ENCODE measurements around the gene DUOX1. TPM values are rescaled to one million over a fixed set of nuclear protein-coding genes. Genes with fewer than 3 reads are reported as not detected.

Gene DUOX1
- total and polyA plus RNA-seq, 4 donors: 0.02 to 0.94 (median 0.08) TPM; not detected in 1

DNA sequence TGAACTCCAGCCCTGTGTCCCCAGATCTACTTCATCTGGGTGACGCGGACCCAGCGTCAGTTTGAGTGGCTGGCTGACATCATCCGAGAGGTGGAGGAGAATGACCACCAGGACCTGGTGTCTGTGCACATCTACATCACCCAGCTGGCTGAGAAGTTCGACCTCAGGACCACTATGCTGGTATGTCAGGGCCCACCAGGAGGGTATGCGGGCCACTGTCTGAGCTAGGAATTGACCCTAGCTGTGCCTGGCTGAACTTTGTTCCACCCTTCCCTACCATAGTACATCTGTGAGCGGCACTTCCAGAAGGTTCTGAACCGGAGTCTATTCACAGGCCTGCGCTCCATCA, 33.7 kb downstream of the DUOX1 start:
- H3K9me3 ChIP-seq (ENCODE audit: control insufficient read depth in 4 of 4, low read length in 3 of 4): no peaks in the 10 kb centered on the region
- H3K4me1 ChIP-seq (ENCODE audit: control insufficient read depth in 4 of 4, insufficient read depth in 4 of 4, low read length in 3 of 4): peaks cover 2 to 12% (median 3%) of the 10 kb centered on the region in 4 donors
- DNase-seq (ENCODE audit: low spot score): no peak
- H3K9ac ChIP-seq (ENCODE audit: low read depth in 1 of 2, low read length in 2 of 2): no peak overlapping the region
- no peak overlapping the region for H3K4me3 ChIP-seq (ENCODE audit: low read depth in 1 of 3, low read length in 3 of 3)
- no peaks in the 10 kb centered on the region for H3K27me3 ChIP-seq (ENCODE audit: control insufficient read depth in 4 of 4, insufficient read depth in 4 of 4, low read length in 3 of 4)
- H3K36me3 ChIP-seq (ENCODE audit: control insufficient read depth in 4 of 4, insufficient read depth in 3 of 4, low read depth in 1 of 4, low read length in 3 of 4): no peaks in the 10 kb centered on the region
- WGBS: 64% methylated on average over 9 of the region's 9 CpGs
- TF ChIP-seq, protein P1, sequence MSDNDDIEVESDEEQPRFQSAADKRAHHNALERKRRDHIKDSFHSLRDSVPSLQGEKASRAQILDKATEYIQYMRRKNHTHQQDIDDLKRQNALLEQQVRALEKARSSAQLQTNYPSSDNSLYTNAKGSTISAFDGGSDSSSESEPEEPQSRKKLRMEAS (IDR thresholded peaks at IDR 0.05): no peak
- no peak for TF ChIP-seq FOXA1 (IDR thresholded peaks at IDR 0.05)
- TF ChIP-seq, protein P2, sequence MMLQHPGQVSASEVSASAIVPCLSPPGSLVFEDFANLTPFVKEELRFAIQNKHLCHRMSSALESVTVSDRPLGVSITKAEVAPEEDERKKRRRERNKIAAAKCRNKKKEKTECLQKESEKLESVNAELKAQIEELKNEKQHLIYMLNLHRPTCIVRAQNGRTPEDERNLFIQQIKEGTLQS (IDR thresholded peaks at IDR 0.05): no peak
- no peak for TF ChIP-seq SP1 (IDR thresholded peaks at IDR 0.05)
- TF ChIP-seq YY1 (IDR thresholded peaks at IDR 0.05): no peak
- TF ChIP-seq, protein P3, sequence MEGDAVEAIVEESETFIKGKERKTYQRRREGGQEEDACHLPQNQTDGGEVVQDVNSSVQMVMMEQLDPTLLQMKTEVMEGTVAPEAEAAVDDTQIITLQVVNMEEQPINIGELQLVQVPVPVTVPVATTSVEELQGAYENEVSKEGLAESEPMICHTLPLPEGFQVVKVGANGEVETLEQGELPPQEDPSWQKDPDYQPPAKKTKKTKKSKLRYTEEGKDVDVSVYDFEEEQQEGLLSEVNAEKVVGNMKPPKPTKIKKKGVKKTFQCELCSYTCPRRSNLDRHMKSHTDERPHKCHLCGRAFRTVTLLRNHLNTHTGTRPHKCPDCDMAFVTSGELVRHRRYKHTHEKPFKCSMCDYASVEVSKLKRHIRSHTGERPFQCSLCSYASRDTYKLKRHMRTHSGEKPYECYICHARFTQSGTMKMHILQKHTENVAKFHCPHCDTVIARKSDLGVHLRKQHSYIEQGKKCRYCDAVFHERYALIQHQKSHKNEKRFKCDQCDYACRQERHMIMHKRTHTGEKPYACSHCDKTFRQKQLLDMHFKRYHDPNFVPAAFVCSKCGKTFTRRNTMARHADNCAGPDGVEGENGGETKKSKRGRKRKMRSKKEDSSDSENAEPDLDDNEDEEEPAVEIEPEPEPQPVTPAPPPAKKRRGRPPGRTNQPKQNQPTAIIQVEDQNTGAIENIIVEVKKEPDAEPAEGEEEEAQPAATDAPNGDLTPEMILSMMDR (IDR thresholded peaks at IDR 0.05; ENCODE audit: low read depth, low read length, missing input control): no peak
- TF ChIP-seq JUND (IDR thresholded peaks at IDR 0.05): no peak
- TF ChIP-seq RXRA (IDR thresholded peaks at IDR 0.05): no peak
- TF ChIP-seq FOXA2 (IDR thresholded peaks at IDR 0.05): no peak
- no peak for TF ChIP-seq EGR1 (IDR thresholded peaks at IDR 0.05; ENCODE audit: low read depth in 2 of 2)
- TF ChIP-seq HNF4G (IDR thresholded peaks at IDR 0.05): no peak
- no peak for TF ChIP-seq TAF1 (conservative IDR thresholded peaks at IDR 0.05)
- no peak for TF ChIP-seq GABPA (IDR thresholded peaks at IDR 0.05 in 1 of 2, conservative IDR thresholded peaks at IDR 0.05 in 1 of 2)
- H3K27ac ChIP-seq (ENCODE audit: low read depth in 1 of 2, low read length in 2 of 2): no peak overlapping the region

- H3K4me1 ChIP-seq (ENCODE audit: control insufficient read depth in 4 of 4, insufficient read depth in 4 of 4, low read length in 3 of 4): peaks cover 2 to 12% (median 3%) of the 10 kb centered on the region in 4 donors
- no peaks in the 10 kb centered on the region for H3K27me3 ChIP-seq (ENCODE audit: control insufficient read depth in 4 of 4, insufficient read depth in 4 of 4, low read length in 3 of 4)
- 93% methylated on average over 1 of the region's 1 CpG for WGBS
- H3K9me3 ChIP-seq (ENCODE audit: control insufficient read depth in 4 of 4, low read length in 3 of 4): no peaks in the 10 kb centered on the region
- no peak overlapping the region for H3K9ac ChIP-seq (ENCODE audit: low read depth in 1 of 2, low read length in 2 of 2)
- no peak for DNase-seq (ENCODE audit: low spot score)
- TF ChIP-seq GABPA (IDR thresholded peaks at IDR 0.05 in 1 of 2, conservative IDR thresholded peaks at IDR 0.05 in 1 of 2) (no peak), HNF4G (IDR thresholded peaks at IDR 0.05) (no peak), REST (IDR thresholded peaks at IDR 0.05) (no peak), FOXA1 (IDR thresholded peaks at IDR 0.05) (no peak), EGR1 (IDR thresholded peaks at IDR 0.05; ENCODE audit: low read depth in 2 of 2) (no peak), SP1 (IDR thresholded peaks at IDR 0.05) (no peak)
- TF ChIP-seq, protein P4, sequence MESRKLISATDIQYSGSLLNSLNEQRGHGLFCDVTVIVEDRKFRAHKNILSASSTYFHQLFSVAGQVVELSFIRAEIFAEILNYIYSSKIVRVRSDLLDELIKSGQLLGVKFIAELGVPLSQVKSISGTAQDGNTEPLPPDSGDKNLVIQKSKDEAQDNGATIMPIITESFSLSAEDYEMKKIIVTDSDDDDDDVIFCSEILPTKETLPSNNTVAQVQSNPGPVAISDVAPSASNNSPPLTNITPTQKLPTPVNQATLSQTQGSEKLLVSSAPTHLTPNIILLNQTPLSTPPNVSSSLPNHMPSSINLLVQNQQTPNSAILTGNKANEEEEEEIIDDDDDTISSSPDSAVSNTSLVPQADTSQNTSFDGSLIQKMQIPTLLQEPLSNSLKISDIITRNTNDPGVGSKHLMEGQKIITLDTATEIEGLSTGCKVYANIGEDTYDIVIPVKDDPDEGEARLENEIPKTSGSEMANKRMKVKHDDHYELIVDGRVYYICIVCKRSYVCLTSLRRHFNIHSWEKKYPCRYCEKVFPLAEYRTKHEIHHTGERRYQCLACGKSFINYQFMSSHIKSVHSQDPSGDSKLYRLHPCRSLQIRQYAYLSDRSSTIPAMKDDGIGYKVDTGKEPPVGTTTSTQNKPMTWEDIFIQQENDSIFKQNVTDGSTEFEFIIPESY (IDR thresholded peaks at IDR 0.05): no peak
- TF ChIP-seq, protein P2 (IDR thresholded peaks at IDR 0.05): no peak
- TF ChIP-seq, protein P3 (IDR thresholded peaks at IDR 0.05; ENCODE audit: low read depth, low read length, missing input control): no peak
- H3K4me3 ChIP-seq (ENCODE audit: low read depth in 1 of 3, low read length in 3 of 3): no peak overlapping the region
- H3K27ac ChIP-seq (ENCODE audit: low read depth in 1 of 2, low read length in 2 of 2): no peak overlapping the region
- no peaks in the 10 kb centered on the region for H3K36me3 ChIP-seq (ENCODE audit: control insufficient read depth in 4 of 4, insufficient read depth in 3 of 4, low read depth in 1 of 4, low read length in 3 of 4)
Measured at GRCh38 chr15:45164914-45165313, 35.1 kb downstream of the DUOX1 start.
